Right lobe of liver (tissue), 4 donors: ENCODE results near the gene TLE1.

Source experiments
- CTCF ChIP-seq, 4 donors: fragments of 200-600 bp in 3 of 4; fragments of 450-650 bp in 1 of 4; IDR thresholded peaks; one replicate each; pipeline versions ENCODE4 v1.5.1 to v1.8.0; 2016 to 2022; ENCODE audit warnings: antibody characterized with exemption in 4 of 4, mild to moderate bottlenecking in 2 of 4
- POLR2A ChIP-seq: fragments of 450-650 bp; IDR thresholded peaks from one replicate; pipeline ENCODE4 v1.6.1; 2017; ENCODE audit warnings: antibody characterized with exemption, mild to moderate bottlenecking
- donor health status: DM: no; HTN: no; CAD: no.
- donor health status: DM: no; HTN: no; CAD: no.
- donor health status: DM: no; HTN: yes; CAD: no.

GRCh38 chr9:81600631-81601030 is 88.7 kb downstream of the TLE1 start:
- TF ChIP-seq CTCF (IDR thresholded peaks at IDR 0.05) (no peak), POLR2A (no peak)
